Activated CD8-positive, alpha-beta T cell treated with anti-CD3 and anti-CD28 coated beads for 36 hours (primary cell): ENCODE measurements around the gene SLC7A5. TPM values are rescaled to one million over a fixed set of nuclear protein-coding genes. Genes with fewer than 3 reads are reported as not detected.
A peak's percentile ranks its signal among the peaks of the same experiment; 100 is the strongest.

ENCODE experiments used
- ATAC-seq: fragments of 200-7000 bp; cut with Tn5 transposase; one replicate; pipeline ENCODE4 v1.10.0; 2021; ENCODE audit warnings: mild to moderate bottlenecking, moderate library complexity
- CTCF ChIA-PET: fragments of 350-600 bp; sonication (Branson Sonifier 250); formaldehyde crosslinking; loops from one replicate; lab custom pipeline; 2021; ENCODE audit warnings: antibody characterized with exemption; lab: Charles Lee
- POLR2A ChIA-PET: fragments of 350-600 bp; sonication (Branson Sonifier 250); formaldehyde crosslinking; loops from one replicate; lab custom pipeline; 2021; ENCODE audit warnings: antibody characterized with exemption; lab: Charles Lee
- DNase-seq: peaks from one replicate; pipeline ENCODE4 v3.0.0-alpha.2; 2020
- H3K27ac Mint-ChIP-seq: one replicate; pipeline ENCODE4 v1.8.0; 2021; ENCODE audit warnings: mild to moderate bottlenecking, mixed read lengths
- H3K27me3 Mint-ChIP-seq: one replicate; pipeline ENCODE4 v1.8.0; 2021; ENCODE audit warnings: mixed read lengths
- H3K36me3 Mint-ChIP-seq: one replicate; pipeline ENCODE4 v1.8.0; 2021; ENCODE audit warnings: low read depth, mixed read lengths
- H3K4me1 Mint-ChIP-seq: one replicate; pipeline ENCODE4 v1.8.0; 2021; ENCODE audit warnings: low read depth, mixed read lengths
- H3K4me3 Mint-ChIP-seq: one replicate; pipeline ENCODE4 v1.8.0; 2021; ENCODE audit warnings: mild to moderate bottlenecking, moderate library complexity, mixed read lengths
- H3K9me3 Mint-ChIP-seq: one replicate; pipeline ENCODE4 v1.8.0; 2021; ENCODE audit warnings: mixed read lengths
- intact Hi-C: fragments of 100-400 bp; cut with micrococcal nuclease; formaldehyde crosslinking; loops from one replicate; pipeline ENCODE4 v1.10.0; 2022
- total RNA-seq, 2 experiments: library from RNA; stranded (reverse); gene quantifications; one replicate each; pipeline ENCODE4 v1.2.3, GENCODE V29; 2021
- TF ChIP-seq, protein P1 (sequence below): fragments of 200-600 bp; IDR thresholded peaks from one replicate; pipeline ENCODE4 v1.8.0; 2022; ENCODE audit warnings: antibody characterized with exemption, mild to moderate bottlenecking

The SLC7A5 gene
- total RNA-seq, 2 experiments from 2014 or later = 230 to 236 TPM

DNA sequence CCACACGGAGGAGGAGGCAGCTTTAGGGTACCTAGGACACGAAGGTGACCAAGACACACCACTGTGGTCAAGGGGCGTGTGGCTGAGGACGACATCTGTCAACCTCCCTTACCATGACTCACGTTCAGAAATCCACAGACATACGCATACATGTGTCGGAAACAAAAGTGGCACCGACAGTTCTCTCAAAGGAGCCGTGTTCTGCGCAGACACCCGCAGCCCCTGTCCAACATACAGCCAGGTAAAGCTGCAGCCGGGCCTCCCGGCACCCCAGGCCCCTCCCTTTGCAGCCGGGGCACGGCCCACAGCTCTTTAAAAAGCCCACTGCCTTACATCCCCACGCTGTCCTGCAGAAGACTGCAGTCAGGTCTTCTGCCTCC, 63.1 kb downstream of the SLC7A5 start:
- Mint-ChIP-seq H3K4me3 (peak overlapping the region; percentile 87), H3K9me3 (peaks cover 2% of the 10 kb centered on the region), H3K4me1 (peaks cover 32% of the 10 kb centered on the region), H3K36me3 (no peaks in the 10 kb centered on the region), H3K27me3 (no peaks in the 10 kb centered on the region), H3K27ac (peak overlapping the region; percentile 95)
- TF ChIP-seq, protein P1, sequence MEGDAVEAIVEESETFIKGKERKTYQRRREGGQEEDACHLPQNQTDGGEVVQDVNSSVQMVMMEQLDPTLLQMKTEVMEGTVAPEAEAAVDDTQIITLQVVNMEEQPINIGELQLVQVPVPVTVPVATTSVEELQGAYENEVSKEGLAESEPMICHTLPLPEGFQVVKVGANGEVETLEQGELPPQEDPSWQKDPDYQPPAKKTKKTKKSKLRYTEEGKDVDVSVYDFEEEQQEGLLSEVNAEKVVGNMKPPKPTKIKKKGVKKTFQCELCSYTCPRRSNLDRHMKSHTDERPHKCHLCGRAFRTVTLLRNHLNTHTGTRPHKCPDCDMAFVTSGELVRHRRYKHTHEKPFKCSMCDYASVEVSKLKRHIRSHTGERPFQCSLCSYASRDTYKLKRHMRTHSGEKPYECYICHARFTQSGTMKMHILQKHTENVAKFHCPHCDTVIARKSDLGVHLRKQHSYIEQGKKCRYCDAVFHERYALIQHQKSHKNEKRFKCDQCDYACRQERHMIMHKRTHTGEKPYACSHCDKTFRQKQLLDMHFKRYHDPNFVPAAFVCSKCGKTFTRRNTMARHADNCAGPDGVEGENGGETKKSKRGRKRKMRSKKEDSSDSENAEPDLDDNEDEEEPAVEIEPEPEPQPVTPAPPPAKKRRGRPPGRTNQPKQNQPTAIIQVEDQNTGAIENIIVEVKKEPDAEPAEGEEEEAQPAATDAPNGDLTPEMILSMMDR = no peak
- ATAC-seq (peak; percentile 63), DNase-seq (peak; percentile 77)
- intact Hi-C loops = no loop called here
- ChIA-PET POLR2A (interaction anchor here (0.5 to 4.8 kb wide), 16 partner anchors 10 to 422 kb away, joined by 3 to 40 read pairs (median 6); partner anchors contain the start of gene SLC7A5), CTCF (interaction anchor here (1.0 to 5.9 kb wide), 5 partner anchors 15 to 89 kb away, joined by 3 to 58 read pairs (median 9); no protein-coding TSS in a partner anchor)

DNA sequence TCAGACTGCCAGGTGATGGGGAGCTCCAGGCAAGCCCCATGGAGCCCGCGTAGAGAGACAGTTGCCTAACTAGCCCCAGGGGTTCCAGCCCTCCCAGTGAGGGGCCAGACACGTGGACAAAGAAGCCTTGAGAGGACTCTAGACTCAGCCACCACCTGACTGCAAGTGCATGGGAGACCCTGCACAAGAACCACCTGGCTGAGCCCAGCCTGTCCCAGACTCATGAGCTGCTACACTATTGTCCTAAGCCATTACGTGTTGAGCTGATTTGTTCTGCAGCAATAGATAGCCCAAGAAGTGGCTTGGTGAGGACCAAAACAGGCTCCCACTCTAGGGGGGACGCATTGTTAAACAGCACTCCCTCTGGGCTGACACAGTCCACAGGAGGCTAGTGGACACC, 65.9 kb downstream of the SLC7A5 start:
- H3K27me3 Mint-ChIP-seq = no peaks in the 10 kb centered on the region
- ChIA-PET POLR2A (interaction anchor here (0.6 to 4.8 kb wide), 6 partner anchors 16 to 73 kb away, joined by 3 to 40 read pairs (median 3); no protein-coding TSS in a partner anchor), CTCF (interaction anchor here (5.9 kb wide), 1 partner anchor 23 kb away, joined by 58 read pairs; no protein-coding TSS in a partner anchor)
- H3K27ac Mint-ChIP-seq = no peak overlapping the region
- intact Hi-C loops = no loop called here
- H3K9me3 Mint-ChIP-seq = peaks cover 2% of the 10 kb centered on the region
- no peaks in the 10 kb centered on the region for H3K36me3 Mint-ChIP-seq
- no peak for DNase-seq
- ATAC-seq = no peak
- TF ChIP-seq, protein P1 = no peak
- peaks cover 18% of the 10 kb centered on the region for H3K4me1 Mint-ChIP-seq
- H3K4me3 Mint-ChIP-seq = no peak overlapping the region

DNA sequence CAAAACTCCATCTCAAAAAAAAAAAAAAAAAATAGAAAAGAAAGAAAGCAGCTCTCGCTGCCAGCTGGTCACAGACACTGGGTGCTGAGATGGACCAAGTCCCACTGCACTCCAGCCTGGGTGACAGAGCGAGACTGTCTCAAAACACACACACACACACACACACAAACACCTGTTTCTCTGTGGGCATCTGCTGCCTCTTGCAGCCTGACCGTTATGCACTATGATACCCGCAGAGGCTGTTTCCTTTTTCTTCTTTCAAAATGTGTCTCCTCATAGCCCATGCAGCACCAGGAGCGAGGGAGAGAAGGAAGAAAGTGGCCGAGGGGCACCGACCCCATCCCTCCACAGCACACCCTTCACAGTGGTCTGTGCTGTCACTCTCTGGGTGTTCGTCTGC, 66.6 kb downstream of the SLC7A5 start:
- H3K4me3 Mint-ChIP-seq = no peak overlapping the region
- H3K27me3 Mint-ChIP-seq = no peaks in the 10 kb centered on the region
- no peaks in the 10 kb centered on the region for H3K9me3 Mint-ChIP-seq
- ChIA-PET POLR2A (no interaction called here), CTCF (interaction anchor here (0.8 kb wide), 1 partner anchor 24 kb away, joined by 3 read pairs; no protein-coding TSS in a partner anchor)
- intact Hi-C loops = no loop called here
- TF ChIP-seq, protein P1 = no peak
- no peaks in the 10 kb centered on the region for H3K36me3 Mint-ChIP-seq
- peaks cover 16% of the 10 kb centered on the region for H3K4me1 Mint-ChIP-seq
- H3K27ac Mint-ChIP-seq = no peak overlapping the region
- ATAC-seq (no peak), DNase-seq (no peak)

DNA sequence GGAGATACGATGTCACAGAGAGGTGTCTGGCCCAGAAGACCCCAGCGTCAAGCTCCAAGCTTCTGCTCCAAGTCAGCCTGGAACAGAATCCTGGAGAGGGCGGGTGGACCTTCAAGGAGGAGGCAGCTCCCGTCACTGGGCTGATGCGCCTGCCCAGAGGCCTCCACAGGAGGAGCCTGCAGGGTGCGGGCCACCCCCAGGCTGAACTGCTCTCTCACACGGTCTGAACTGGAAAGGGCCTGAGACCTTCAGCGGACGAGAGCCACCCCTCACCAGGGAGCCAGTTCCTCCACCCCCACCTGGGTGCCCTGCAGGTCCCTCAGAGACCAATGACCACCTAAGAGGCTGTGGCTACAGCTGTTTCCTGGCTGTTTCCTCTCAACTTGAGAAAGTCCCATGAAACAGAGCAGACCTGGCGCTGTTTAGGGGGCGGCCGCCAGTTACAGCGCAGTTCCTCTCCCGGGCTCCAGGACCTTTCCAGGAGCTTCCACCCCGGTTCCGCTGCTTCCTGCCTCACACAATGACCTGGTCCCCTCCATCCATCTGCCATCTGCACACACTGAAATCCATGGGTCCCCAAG, 67.5 kb downstream of the SLC7A5 start:
- no peaks in the 10 kb centered on the region for H3K9me3 Mint-ChIP-seq
- H3K27ac Mint-ChIP-seq = no peak overlapping the region
- H3K4me3 Mint-ChIP-seq = no peak overlapping the region
- DNase-seq (no peak), ATAC-seq (no peak)
- intact Hi-C loops = no loop called here
- H3K27me3 Mint-ChIP-seq = no peaks in the 10 kb centered on the region
- peaks cover 8% of the 10 kb centered on the region for H3K4me1 Mint-ChIP-seq
- TF ChIP-seq, protein P1 = no peak
- H3K36me3 Mint-ChIP-seq = no peaks in the 10 kb centered on the region
- CTCF ChIA-PET = interaction anchor here (0.8 kb wide), 1 partner anchor 23 kb away, joined by 3 read pairs; no protein-coding TSS in a partner anchor
- POLR2A ChIA-PET = no interaction called here

DNA sequence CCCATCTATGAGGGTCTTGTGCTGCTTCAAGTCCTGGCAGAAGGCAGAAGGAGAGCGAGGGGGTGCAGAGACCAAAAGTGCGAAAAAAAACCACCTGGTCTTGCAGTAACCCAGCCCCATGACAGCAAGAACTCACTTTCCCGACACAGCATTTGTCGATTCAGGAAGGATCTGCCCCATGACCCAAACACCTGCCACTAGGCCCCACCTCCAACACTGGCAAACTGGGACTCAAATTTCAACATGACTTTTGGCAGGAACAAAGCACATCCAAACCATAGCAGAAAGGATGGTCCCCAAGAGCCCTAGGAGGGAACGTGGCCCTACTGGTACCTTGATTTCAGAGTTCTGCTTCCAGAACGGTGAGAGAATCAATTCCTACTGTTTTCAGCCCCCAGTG, 68.8 kb downstream of the SLC7A5 start:
- H3K36me3 Mint-ChIP-seq = no peaks in the 10 kb centered on the region
- no peaks in the 10 kb centered on the region for H3K4me1 Mint-ChIP-seq
- no peaks in the 10 kb centered on the region for H3K27me3 Mint-ChIP-seq
- no peak for ATAC-seq
- POLR2A ChIA-PET = no interaction called here
- intact Hi-C loops = no loop called here
- H3K9me3 Mint-ChIP-seq = no peaks in the 10 kb centered on the region
- no peak for DNase-seq
- no peak overlapping the region for H3K27ac Mint-ChIP-seq
- no peak overlapping the region for H3K4me3 Mint-ChIP-seq
- TF ChIP-seq, protein P1 = no peak
- CTCF ChIA-PET = no interaction called here
